ENCODE results near the gene PPP1R3G. TPM values are rescaled to one million over a fixed set of nuclear protein-coding genes. Genes with fewer than 3 reads are reported as not detected.
A peak's percentile ranks its signal among the peaks of the same experiment; 100 is the strongest.

PPP1R3G gene
- not detected for total RNA-seq
- 0.18 TPM for polyA plus RNA-seq (2013, experiment 1 of 2)
- polyA plus RNA-seq (2013, experiment 2 of 2), result 0.17 TPM
- long read RNA-seq, experiment 1, result 0 reads
- long read RNA-seq, experiment 2, result 0 reads
- long read RNA-seq, experiment 3, result 0 reads
- long read RNA-seq, experiment 4, result 0 reads

- no peak within 1 kb of the TSS for H3K27ac Mint-ChIP-seq
- H3K9me3 ChIP-seq (ENCODE audit: control insufficient read depth, low read length), result no peaks in the 10 kb centered on the region
- H3K4me3 ChIP-seq (ENCODE audit: low read length), result peak within 1 kb of the TSS; percentile 75
- H3K27me3 ChIP-seq (ENCODE audit: control insufficient read depth, insufficient read depth, low read length, poor library complexity, severe bottlenecking), result peaks cover 73% of the 10 kb centered on the region
- H3K4me1 ChIP-seq (ENCODE audit: control insufficient read depth, insufficient read depth, low read length), result no peaks in the 10 kb centered on the region
- no peak within 1 kb of the TSS for H3K9ac ChIP-seq (ENCODE audit: extremely low read depth, low read length, poor library complexity, severe bottlenecking)
- H3K36me3 Mint-ChIP-seq (ENCODE audit: low read depth), result no peaks in the 10 kb centered on the region
- DNase-seq, result peak; percentile 79
- peak within 1 kb of the TSS; percentile 57 for H3K4me3 Mint-ChIP-seq
- 0 to 1% methylated on average over 33 to 83 of the region's 83 CpGs for WGBS, 2 experiments (ENCODE audit: insufficient coverage in 1 of 2, insufficient read length in 1 of 2)
- H3K9me3 Mint-ChIP-seq, result peaks cover 3% of the 10 kb centered on the region
- H3K36me3 ChIP-seq (ENCODE audit: control insufficient read depth, insufficient read depth, low read length), result no peaks in the 10 kb centered on the region
- TF ChIP-seq CTCF (conservative IDR thresholded peaks at IDR 0.05), result no peak
- H3K27ac ChIP-seq (ENCODE audit: low read depth, low read length), result no peak within 1 kb of the TSS
- H3K27me3 Mint-ChIP-seq (ENCODE audit: insufficient read depth), result peaks cover 78% of the 10 kb centered on the region
- H3K4me1 Mint-ChIP-seq, result no peaks in the 10 kb centered on the region
Measured at GRCh38 chr6:5084781-5085647, at the start of gene PPP1R3G. PPP1R3G (plus strand) TSS chr6:5085341; CDS start chr6:5085486, 145 bp downstream.

GRCh38 chr6:5036269-5036668 is 48.9 kb upstream of the PPP1R3G start:
- no peaks in the 10 kb centered on the region for H3K9me3 Mint-ChIP-seq

GRCh38 chr6:5041955-5042354 is 43.2 kb upstream of the PPP1R3G start:
- no peak for TF ChIP-seq CTCF (conservative IDR thresholded peaks at IDR 0.05)
- Mint-ChIP-seq H3K27ac (no peak overlapping the region), H3K9me3 (no peaks in the 10 kb centered on the region), H3K27me3 (ENCODE audit: insufficient read depth) (no peaks in the 10 kb centered on the region), H3K4me1 (no peaks in the 10 kb centered on the region), H3K4me3 (no peak overlapping the region), H3K36me3 (ENCODE audit: low read depth) (no peaks in the 10 kb centered on the region)
- H3K9me3 ChIP-seq (ENCODE audit: control insufficient read depth, low read length), result no peaks in the 10 kb centered on the region
- no peak overlapping the region for H3K9ac ChIP-seq (ENCODE audit: extremely low read depth, low read length, poor library complexity, severe bottlenecking)
- no peak overlapping the region for H3K27ac ChIP-seq (ENCODE audit: low read depth, low read length)
- 93% methylated on average over 2 of the region's 2 CpGs; no CpG with 5 or more reads in 1 of the 2 experiments for WGBS, 2 experiments (ENCODE audit: insufficient coverage in 1 of 2, insufficient read length in 1 of 2)
- no peak for DNase-seq
- H3K27me3 ChIP-seq (ENCODE audit: control insufficient read depth, insufficient read depth, low read length, poor library complexity, severe bottlenecking), result no peaks in the 10 kb centered on the region
- H3K4me3 ChIP-seq (ENCODE audit: low read length), result no peak overlapping the region
- H3K4me1 ChIP-seq (ENCODE audit: control insufficient read depth, insufficient read depth, low read length), result no peaks in the 10 kb centered on the region
- H3K36me3 ChIP-seq (ENCODE audit: control insufficient read depth, insufficient read depth, low read length), result no peaks in the 10 kb centered on the region

More at GRCh38 chr6:5036269-5036668, 48.9 kb upstream of the PPP1R3G start:
- DNase-seq, result peak; percentile 94
- Mint-ChIP-seq H3K4me1 (peaks cover 13% of the 10 kb centered on the region), H3K27me3 (ENCODE audit: insufficient read depth) (peaks cover 10% of the 10 kb centered on the region), H3K4me3 (no peak overlapping the region), H3K27ac (no peak overlapping the region), H3K36me3 (ENCODE audit: low read depth) (no peaks in the 10 kb centered on the region)
- no peaks in the 10 kb centered on the region for H3K27me3 ChIP-seq (ENCODE audit: control insufficient read depth, insufficient read depth, low read length, poor library complexity, severe bottlenecking)
- whole genome bisulfite sequencing, 2 experiments (ENCODE audit: insufficient coverage in 1 of 2, insufficient read length in 1 of 2), result 44 to 51% methylated on average over 6 to 8 of the region's 8 CpGs
- no peak overlapping the region for H3K4me3 ChIP-seq (ENCODE audit: low read length)
- H3K9ac ChIP-seq (ENCODE audit: extremely low read depth, low read length, poor library complexity, severe bottlenecking), result no peak overlapping the region
- TF ChIP-seq CTCF (conservative IDR thresholded peaks at IDR 0.05), result peak; percentile 56
- no peaks in the 10 kb centered on the region for H3K36me3 ChIP-seq (ENCODE audit: control insufficient read depth, insufficient read depth, low read length)
- no peak overlapping the region for H3K27ac ChIP-seq (ENCODE audit: low read depth, low read length)
- no peaks in the 10 kb centered on the region for H3K4me1 ChIP-seq (ENCODE audit: control insufficient read depth, insufficient read depth, low read length)
- no peaks in the 10 kb centered on the region for H3K9me3 ChIP-seq (ENCODE audit: control insufficient read depth, low read length)
